GM19452 (cell line): Measurements from ENCODE around the gene KMT5B.

ENCODE experiments used
- ATAC-seq: cut with Tn5 transposase; IDR thresholded peaks from one replicate; pipeline ENCODE4 v1.9.1; 2021; ENCODE audit not compliant: unreplicated experiment

The KMT5B gene

DNA sequence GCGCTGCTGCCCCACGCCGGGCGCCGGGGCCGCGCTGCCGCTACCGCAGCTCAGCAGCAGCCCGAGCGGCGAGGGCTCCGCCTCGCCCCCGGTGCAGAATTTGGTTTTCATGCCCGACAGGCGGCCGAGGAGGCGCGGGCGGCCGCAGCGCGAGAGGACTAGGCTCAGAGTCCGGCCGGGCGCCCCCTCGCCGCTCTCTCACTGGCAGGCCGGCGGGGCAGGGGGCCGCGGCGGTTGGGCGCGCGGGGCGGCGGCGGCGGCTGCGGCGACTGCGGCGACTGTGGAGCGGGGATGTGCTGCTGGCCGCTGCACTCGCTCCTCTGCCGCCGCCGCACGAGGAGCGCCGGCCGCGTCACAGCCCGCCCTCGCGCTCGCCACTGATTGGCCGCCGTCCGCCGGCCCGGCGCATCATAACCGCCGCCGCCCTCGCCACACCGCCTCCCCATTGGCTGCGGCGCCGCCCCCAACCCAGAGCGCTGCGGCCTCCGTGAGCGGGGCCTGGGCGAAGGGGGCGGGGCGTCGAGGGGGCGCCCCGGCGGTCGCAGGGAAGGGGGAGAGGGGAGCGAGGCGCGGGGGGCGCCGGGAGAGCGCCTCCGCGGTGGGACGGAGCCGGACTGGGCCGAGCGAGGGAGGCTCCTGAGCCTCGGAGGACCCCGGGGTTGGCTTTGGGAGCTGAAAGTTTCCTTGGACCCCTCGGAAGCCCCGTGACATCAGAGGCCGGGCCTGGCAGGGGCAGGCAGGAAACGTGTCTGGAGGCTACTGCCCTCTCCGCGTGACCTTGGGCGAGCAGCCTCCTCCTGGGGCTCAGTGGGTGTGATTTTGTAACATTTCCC lies 91.8 kb downstream of the KMT5B start, which contains the start of gene CHKA:
Gene CHKA, minus strand, starts transcription at position 322 of the 833 bp plus-strand sequence. Its CDS starts 211 bp downstream, at position 111.
- ATAC-seq, result peak; percentile 76

DNA sequence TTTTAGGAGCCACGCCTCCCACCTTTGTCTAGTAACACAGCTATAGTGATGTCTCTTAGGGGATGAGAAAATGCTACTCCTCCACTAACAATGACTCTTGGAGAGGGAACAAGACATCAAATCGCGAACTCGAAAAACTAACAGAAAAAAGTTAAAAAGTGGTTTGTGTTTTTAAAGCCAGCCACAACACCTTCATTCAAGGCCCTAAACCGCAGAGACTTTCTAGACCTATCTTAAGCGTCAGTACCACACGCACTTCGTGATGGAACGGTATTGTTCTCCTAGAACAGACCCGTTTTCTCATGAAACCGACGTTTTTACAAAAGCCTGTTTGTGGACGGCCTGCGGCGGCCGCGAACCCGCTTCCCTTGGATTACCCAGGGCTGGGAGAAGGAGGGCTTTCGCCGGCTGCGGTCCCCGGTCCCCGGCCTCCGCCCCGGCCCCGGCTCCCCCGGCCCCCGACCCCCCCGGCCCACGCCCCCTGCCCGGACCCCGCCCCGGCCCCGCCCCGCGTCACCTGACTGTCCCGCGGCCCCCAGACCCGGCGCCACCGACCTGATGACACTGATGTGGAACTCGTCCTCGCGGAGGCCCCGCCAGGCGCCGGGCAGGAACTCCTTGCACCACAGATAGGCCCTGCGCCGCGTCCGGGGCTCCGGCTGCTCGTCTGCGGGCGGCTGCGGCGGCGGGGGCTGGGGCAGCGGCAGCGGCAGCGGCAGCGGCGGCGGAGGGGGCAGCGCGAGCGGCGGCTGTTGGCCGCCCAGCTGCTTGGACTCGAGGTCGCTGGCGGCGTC lies 92.6 kb downstream of the KMT5B start:
- peak; percentile 19 for ATAC-seq

DNA sequence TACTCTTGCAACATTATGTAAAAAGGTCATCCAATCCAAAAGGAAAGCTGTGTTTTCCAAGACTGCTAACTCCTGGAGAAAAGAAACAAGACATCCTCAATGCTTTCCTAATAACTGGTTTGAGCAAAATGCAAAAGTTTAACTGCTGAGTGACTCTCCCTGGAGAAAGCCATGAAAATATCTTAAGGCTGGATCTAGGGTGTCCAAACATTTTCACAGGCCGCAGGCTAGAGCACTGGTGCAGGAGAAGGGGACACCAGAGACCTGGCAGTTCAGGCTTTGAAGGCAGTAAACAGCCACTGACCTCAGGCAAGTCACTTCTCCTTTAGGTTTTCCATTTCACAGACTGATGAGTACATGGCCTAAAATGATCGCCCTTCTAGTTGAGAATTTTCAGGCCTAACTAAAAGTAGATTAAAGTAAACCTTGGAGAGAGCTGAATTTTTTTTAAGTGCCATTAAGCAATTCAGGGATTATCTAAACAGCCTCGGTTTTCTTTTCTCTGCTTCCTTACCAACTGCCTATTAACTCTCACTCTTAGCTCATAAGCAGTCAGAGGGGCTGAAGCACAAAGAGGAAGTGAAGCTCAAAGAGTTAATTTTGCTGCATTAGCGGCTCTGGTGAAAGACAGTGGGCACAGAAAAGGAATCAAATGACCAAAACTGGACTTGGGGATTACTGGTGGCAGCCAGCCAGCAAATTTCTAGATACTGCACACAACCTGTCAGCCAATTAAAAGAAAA lies 94.2 kb downstream of the KMT5B start:
- ATAC-seq, result no peak

DNA sequence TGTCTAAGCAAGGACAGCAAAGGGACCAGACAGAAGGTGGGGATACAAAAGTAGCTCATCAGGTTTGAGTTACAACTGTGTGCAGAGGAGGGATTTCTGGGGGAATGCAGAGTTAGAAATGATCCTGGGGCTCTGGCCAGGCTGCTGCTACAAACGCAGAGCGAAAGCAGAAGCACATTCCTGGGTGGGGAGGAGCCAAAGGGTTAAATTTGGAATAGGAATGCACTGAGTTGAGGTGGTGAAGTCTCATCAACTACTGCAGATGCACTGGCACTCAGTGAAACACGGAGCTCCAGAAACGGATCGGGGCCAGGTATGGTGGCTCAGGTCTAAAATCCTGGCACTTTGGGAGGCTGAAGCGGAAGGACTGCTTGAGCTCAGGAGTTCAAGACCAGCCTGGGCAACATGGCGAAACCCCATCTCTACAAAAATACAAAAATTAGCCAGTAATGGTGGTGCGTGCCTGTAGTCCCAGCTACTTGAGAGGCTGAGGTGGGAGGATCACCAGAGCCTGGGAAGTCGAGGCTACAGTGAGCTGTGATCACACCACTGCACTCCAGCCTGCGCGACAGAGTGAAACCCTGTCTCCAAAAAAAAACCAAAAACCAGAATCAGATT lies 95.1 kb downstream of the KMT5B start:
- no peak for ATAC-seq

DNA sequence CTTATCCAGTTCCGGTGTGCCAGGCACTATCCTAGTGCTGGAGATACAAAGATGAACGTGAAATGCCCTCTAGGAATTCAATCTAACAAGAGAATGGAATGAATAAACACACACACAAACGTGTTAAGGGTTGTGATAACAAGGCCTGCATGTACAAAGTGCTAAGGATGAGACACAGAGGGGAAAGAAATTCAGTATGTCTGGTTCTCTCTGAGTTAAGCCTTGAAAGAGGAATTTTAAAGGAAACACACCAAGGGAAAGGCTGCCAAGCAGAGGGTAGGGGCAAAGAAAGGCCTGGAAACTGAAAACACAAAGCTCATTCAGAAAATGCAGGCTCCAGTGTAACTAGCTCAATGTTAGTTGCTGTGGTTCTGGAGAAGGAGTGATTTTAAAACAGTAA lies 96.1 kb downstream of the KMT5B start:
- no peak for ATAC-seq

DNA sequence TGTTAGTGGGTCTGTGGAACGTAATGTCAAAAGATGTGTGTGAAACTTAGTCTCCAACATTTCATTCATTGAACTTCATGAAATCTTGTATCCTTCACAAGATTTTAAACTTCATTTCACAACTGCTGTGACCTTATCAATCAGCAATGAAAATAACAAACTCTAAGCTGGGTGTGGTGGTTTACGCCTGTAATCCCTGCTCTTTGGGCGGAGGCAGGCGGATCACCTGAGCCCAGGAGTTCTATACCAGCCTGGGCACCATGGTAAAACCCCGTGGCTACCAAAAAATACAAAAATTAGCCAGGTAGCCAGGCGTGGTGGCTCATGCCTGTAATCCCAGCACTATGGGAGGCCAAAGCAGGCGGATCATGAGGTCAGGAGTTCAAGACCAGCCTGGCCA lies 97.0 kb downstream of the KMT5B start:
- no peak for ATAC-seq

DNA sequence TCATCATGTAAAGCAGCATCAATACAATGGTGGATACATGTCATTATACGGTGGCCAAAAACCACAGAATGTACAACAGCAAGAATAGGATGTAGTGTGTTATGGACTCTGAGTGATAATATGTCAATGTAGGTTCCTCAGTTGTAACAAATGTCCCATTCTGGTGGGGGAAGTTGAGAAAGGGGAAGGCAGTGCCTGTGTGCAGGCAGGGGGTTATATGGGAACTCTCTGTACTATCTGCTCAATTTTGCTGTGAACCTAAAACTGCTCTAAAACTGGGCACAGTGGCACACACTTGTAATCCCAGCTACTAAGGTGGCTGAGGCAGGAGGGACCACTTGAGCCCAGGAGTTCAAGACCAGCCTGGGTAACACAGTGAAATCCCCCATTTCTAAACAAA lies 97.8 kb downstream of the KMT5B start:
- no peak for ATAC-seq

DNA sequence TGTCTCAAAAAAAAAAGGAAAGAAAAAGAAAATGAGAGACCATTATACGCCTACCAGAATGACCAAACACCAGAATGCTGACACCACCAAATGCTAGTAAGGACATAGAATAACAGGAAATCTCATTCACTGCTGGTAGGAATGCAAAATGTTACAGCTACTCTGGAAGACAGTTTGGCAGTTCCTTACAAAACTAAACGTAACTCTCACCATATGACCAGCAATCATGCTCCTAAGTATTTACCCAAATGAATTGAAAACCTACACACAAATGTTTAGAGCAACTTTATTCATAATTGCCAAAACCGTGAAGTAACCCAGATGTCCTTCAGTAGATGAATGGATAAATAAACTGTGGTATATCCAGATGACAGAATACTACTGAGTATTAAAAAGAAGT lies 99.1 kb downstream of the KMT5B start:
- ATAC-seq, result no peak

DNA sequence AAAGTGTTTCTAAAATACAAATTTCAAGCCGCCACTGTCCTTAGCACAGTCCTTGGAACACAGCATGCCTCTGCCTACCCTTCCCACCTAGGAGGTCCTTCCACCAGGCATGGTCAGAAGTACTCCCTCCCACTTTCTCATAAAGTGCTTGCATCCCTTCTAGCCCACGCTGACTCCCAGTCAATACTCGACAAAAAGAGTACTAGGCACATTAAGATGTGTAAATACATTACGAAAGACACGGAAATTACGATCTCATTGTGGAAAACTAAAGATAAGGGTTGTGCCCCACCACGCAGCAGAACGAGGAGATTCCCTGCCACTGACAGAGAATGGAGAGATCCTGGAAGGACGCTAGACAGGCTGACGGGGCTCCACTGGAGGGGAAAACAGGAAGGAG lies 105.4 kb downstream of the KMT5B start:
- ATAC-seq, result no peak

DNA sequence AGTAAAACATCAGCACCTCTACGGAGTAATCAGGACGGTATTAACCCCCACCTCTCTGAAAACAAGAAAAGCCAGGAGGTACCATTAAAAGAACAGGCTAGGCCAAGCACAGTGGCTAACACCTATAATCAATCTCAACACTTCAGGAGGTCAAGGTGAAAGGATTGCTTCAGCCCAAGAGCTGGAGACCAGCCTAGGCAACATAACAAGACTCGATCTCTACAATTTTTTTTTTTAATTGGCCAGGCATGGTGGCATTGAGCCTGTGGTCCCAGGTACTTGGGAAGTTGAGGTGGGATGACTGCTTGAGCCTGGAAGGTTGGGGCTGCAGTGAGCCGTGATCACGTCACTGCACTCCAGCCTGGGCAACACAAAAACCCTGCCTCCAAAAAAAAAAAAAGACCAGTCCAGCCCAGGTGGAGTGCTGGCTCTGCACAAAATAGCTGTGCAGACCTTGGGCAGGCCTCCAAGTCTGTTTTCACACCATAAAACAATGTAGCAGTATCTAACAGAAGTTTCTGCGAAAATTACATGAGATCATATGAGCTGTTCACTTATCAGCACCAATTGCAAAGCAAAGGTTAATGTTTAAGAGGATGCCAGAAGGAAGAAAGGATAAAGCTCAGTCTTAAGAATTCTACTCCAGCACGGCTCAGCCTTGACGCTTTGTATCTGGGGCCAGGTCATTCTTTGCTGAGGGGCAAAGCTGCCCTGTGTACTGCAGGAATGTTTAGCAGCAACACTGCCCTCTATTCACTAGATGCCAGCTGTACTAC lies 106.7 kb downstream of the KMT5B start:
- no peak for ATAC-seq
